Liver (tissue), 2 donors: ENCODE results near the gene SLC26A11.

Experiments
- RXRA ChIP-seq, 2 donors: IDR thresholded peaks; 2 replicates each; pipeline ENCODE4 v1.6.1; 2017 to 2018; ENCODE audit warnings: antibody characterized with exemption in 2 of 2, mild to moderate bottlenecking in 1 of 2
- SP1 ChIP-seq: IDR thresholded peaks from 2 replicates; pipeline ENCODE4 v1.6.1; 2018; ENCODE audit warnings: antibody characterized with exemption, mild to moderate bottlenecking
- TAF1 ChIP-seq: conservative IDR thresholded peaks from 2 replicates; pipeline ENCODE4 v1.6.1; 2016; ENCODE audit warnings: antibody characterized with exemption, mild to moderate bottlenecking
- donor health status: healthy.

DNA sequence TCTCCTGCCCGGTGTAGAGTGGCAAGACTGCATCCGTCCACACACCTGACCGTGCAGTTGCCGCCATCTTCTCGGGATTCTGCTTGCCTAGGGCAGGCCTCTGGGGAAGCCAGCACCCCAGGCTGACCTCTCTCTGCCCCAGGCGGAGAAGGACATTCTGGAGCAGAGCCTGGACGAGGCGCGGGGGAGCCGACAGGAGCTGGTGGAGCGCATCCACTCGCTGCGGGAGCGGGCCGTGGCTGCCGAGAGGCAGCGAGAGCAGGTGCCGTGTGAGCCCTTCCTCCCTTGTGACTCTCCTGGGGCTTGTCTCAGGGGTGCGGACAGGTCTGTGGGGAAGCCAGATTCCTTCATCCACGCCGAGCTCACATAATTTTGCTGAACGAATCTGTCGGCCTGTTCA is 30.6 kb upstream of the SLC26A11 start:
- TF ChIP-seq RXRA (IDR thresholded peaks at IDR 0.05) = no peak
- no peak for TF ChIP-seq TAF1
- TF ChIP-seq SP1 = no peak
